SU-DHL-6 (cell line): Measurements from ENCODE around the gene LAMA3.

Source experiments
- H2AFZ ChIP-seq: fragments of 200-600 bp; sonication (generic); 2 replicates; pipeline ENCODE4 v1.6.1; 2014; ENCODE audit warnings: low read depth, mild to moderate bottlenecking, moderate library complexity, mixed read lengths, antibody characterized with exemption, low read length; ENCODE audit not compliant: severe bottlenecking
- H3F3A ChIP-seq: fragments of 200-600 bp; shearing (Covaris generic); 2 replicates; pipeline ENCODE4 v1.6.0; 2016; ENCODE audit warnings: antibody characterized with exemption, mild to moderate bottlenecking; ENCODE audit not compliant: insufficient read depth
- H3K27ac ChIP-seq: fragments of 200-600 bp; sonication (generic); 2 replicates; pipeline ENCODE4 v1.5.1; 2016; ENCODE audit warnings: low read depth, mild to moderate bottlenecking, low read length, moderate library complexity, mixed read lengths
- H3K27me3 ChIP-seq: fragments of 200-600 bp; sonication (generic), shearing (Covaris generic); 2 replicates; pipeline ENCODE4 v1.6.0; 2014; ENCODE audit warnings: mild to moderate bottlenecking, low read length
- H3K36me3 ChIP-seq: fragments of 200-600 bp; sonication (generic); 2 replicates; pipeline ENCODE4 v1.6.1; 2014; ENCODE audit warnings: mild to moderate bottlenecking, low read length, mixed read lengths
- H3K4me2 ChIP-seq: fragments of 300-600, 200-600 bp; shearing (Covaris generic), sonication (generic); 2 replicates; pipeline ENCODE4 v1.6.0; 2014; ENCODE audit warnings: low read length, low read depth, mild to moderate bottlenecking; ENCODE audit not compliant: poor library complexity, severe bottlenecking
- H3K4me3 ChIP-seq: fragments of 200-600 bp; sonication (generic); 2 replicates; pipeline ENCODE4 v1.5.1; 2014; ENCODE audit warnings: antibody characterized with exemption, low read length, mild to moderate bottlenecking, mixed read lengths; ENCODE audit not compliant: insufficient read depth, poor library complexity, severe bottlenecking
- H3K79me2 ChIP-seq: fragments of 200-600 bp; sonication (generic); 2 replicates; pipeline ENCODE4 v1.6.1; 2014; ENCODE audit warnings: mild to moderate bottlenecking, low read length, moderate library complexity; ENCODE audit not compliant: insufficient read depth
- H3K9ac ChIP-seq: fragments of 200-600 bp; sonication (generic); 2 replicates; pipeline ENCODE4 v1.7.0; 2014; ENCODE audit warnings: mild to moderate bottlenecking, low read length
- H3K9me2 ChIP-seq: fragments of 200-600 bp; sonication (generic); replicated peaks from 2 replicates; pipeline ENCODE4 v1.6.1; 2014; ENCODE audit warnings: low read length; ENCODE audit not compliant: insufficient read depth
- H3K9me3 ChIP-seq: fragments of 200-600 bp; sonication (generic); 2 replicates; pipeline ENCODE4 v1.6.1; 2014; ENCODE audit warnings: low read length, mixed read lengths; ENCODE audit not compliant: insufficient read depth
- H4K20me1 ChIP-seq: fragments of 200-600 bp; sonication (generic); 2 replicates; pipeline ENCODE4 v1.6.1; 2014; ENCODE audit warnings: low read depth, mild to moderate bottlenecking, antibody characterized with exemption, low read length, moderate library complexity, mixed read lengths
- CTCF ChIP-seq: fragments of 200-600 bp; sonication (generic); IDR thresholded peaks from one replicate; pipeline ENCODE4 v1.5.1; 2017; ENCODE audit warnings: antibody characterized with exemption, mild to moderate bottlenecking, low read length, moderate library complexity; ENCODE audit not compliant: insufficient read depth, poor library complexity, severe bottlenecking
- EZH2phosphoT487 ChIP-seq: fragments of 200-600 bp; sonication (generic), shearing (Covaris generic); conservative IDR thresholded peaks from 2 replicates; pipeline ENCODE4 v1.6.1; 2018; ENCODE audit warnings: mild to moderate bottlenecking, antibody characterized with exemption, low read length, moderate library complexity, mixed read lengths

LAMA3 gene

GRCh38 chr18:23916338-23916737 lies 227.1 kb downstream of the LAMA3 start:
- Histone ChIP-seq H3K4me2 (no peak overlapping the region), H3K9me2 (no peaks in the 10 kb centered on the region), H3K27ac (no peak overlapping the region), H3F3A (no peaks in the 10 kb centered on the region), H2AFZ (no peak overlapping the region), H3K9ac (no peak overlapping the region), H4K20me1 (no peaks in the 10 kb centered on the region), H3K27me3 (no peaks in the 10 kb centered on the region), H3K4me3 (no peak overlapping the region), H3K36me3 (no peaks in the 10 kb centered on the region), H3K9me3 (no peaks in the 10 kb centered on the region), H3K79me2 (no peaks in the 10 kb centered on the region)
- TF ChIP-seq EZH2phosphoT487, result no peak

- peak; percentile 100 for TF ChIP-seq CTCF
- TF ChIP-seq EZH2phosphoT487, result no peak
- no peaks in the 10 kb centered on the region for H3K79me2 ChIP-seq
- no peaks in the 10 kb centered on the region for H3K9me2 ChIP-seq
- H2AFZ ChIP-seq, result no peak overlapping the region
- H3K36me3 ChIP-seq, result no peaks in the 10 kb centered on the region
- H3K9me3 ChIP-seq, result no peaks in the 10 kb centered on the region
- H3K4me3 ChIP-seq, result no peak overlapping the region
- H3F3A ChIP-seq, result no peaks in the 10 kb centered on the region
- no peak overlapping the region for H3K4me2 ChIP-seq
- no peaks in the 10 kb centered on the region for H3K27me3 ChIP-seq
- no peaks in the 10 kb centered on the region for H4K20me1 ChIP-seq
- H3K27ac ChIP-seq, result no peak overlapping the region
- no peak overlapping the region for H3K9ac ChIP-seq
These were observed 229.3 kb downstream of the LAMA3 start for GRCh38 chr18:23918395-23919032.

- Histone ChIP-seq H4K20me1 (no peaks in the 10 kb centered on the region), H3K36me3 (no peaks in the 10 kb centered on the region), H3K9ac (no peak overlapping the region), H2AFZ (no peak overlapping the region), H3K4me3 (no peak overlapping the region), H3K9me3 (no peaks in the 10 kb centered on the region), H3K9me2 (no peaks in the 10 kb centered on the region), H3K27ac (no peak overlapping the region), H3F3A (no peaks in the 10 kb centered on the region), H3K27me3 (no peaks in the 10 kb centered on the region), H3K79me2 (no peaks in the 10 kb centered on the region), H3K4me2 (no peak overlapping the region)
- TF ChIP-seq CTCF (no peak), EZH2phosphoT487 (no peak)
These were observed 230.8 kb downstream of the LAMA3 start for GRCh38 chr18:23920054-23920453.

- Histone ChIP-seq H3K27ac (no peak overlapping the region), H4K20me1 (no peaks in the 10 kb centered on the region), H3K27me3 (no peaks in the 10 kb centered on the region), H3K4me3 (no peak overlapping the region), H3K9me2 (no peaks in the 10 kb centered on the region), H3K79me2 (no peaks in the 10 kb centered on the region), H3F3A (no peaks in the 10 kb centered on the region), H3K9ac (no peak overlapping the region), H3K36me3 (no peaks in the 10 kb centered on the region), H3K4me2 (no peak overlapping the region), H2AFZ (no peak overlapping the region), H3K9me3 (no peaks in the 10 kb centered on the region)
- no peak for TF ChIP-seq CTCF
- no peak for TF ChIP-seq EZH2phosphoT487
These were observed 232.5 kb downstream of the LAMA3 start for GRCh38 chr18:23921716-23922285.
